NCI-H526 (cell line): ENCODE data around the gene PCCA.
"Not testable (repeated sequence)": the region's sequence is repeated elsewhere in the genome, so short reads cannot be mapped to it uniquely, and the experiment has no call there.

Experiments
- DNase-seq, 2 experiments: peaks; one replicate each; lab custom pipeline; 2025; lab: John Stamatoyannopoulos, UW

Gene PCCA

GRCh38 chr13:100361504-100361903, 272.6 kb downstream of the PCCA start:
- DNase-seq = no peak

GRCh38 chr13:100362371-100362770, 273.5 kb downstream of the PCCA start:
- no peak for DNase-seq

GRCh38 chr13:100362781-100363180, 273.9 kb downstream of the PCCA start:
- DNase-seq = no peak

GRCh38 chr13:100363285-100363711, 274.4 kb downstream of the PCCA start:
- DNase-seq = no peak

GRCh38 chr13:100363874-100364273, 275.0 kb downstream of the PCCA start:
- no peak for DNase-seq

- no peak for DNase-seq
Measured at GRCh38 chr13:100364591-100364990, 275.7 kb downstream of the PCCA start.

- DNase-seq = no peak
Measured at GRCh38 chr13:100365680-100366079, 276.8 kb downstream of the PCCA start.

GRCh38 chr13:100378533-100378932, 289.6 kb downstream of the PCCA start:
- DNase-seq = no peak

- no peak for DNase-seq
Measured at GRCh38 chr13:100381595-100382224, 292.8 kb downstream of the PCCA start.

GRCh38 chr13:100382785-100383184, 293.9 kb downstream of the PCCA start:
- no peak for DNase-seq

GRCh38 chr13:100387416-100387815, 298.5 kb downstream of the PCCA start:
- DNase-seq = no peak

GRCh38 chr13:100388150-100388549, 299.3 kb downstream of the PCCA start:
- not testable (repeated sequence) for DNase-seq

- no peak for DNase-seq
Measured at GRCh38 chr13:100388923-100389322, 300.0 kb downstream of the PCCA start.

- no peak for DNase-seq
Measured at GRCh38 chr13:100389617-100390016, 300.7 kb downstream of the PCCA start.

- DNase-seq = no peak
Measured at GRCh38 chr13:100392709-100393630, 304.1 kb downstream of the PCCA start.

GRCh38 chr13:100394005-100394695, 305.3 kb downstream of the PCCA start:
- no peak for DNase-seq

- DNase-seq = no peak
Measured at GRCh38 chr13:100395698-100396373, 306.9 kb downstream of the PCCA start.

GRCh38 chr13:100396776-100397175, 307.9 kb downstream of the PCCA start:
- DNase-seq = no peak

- no peak for DNase-seq
Measured at GRCh38 chr13:100397627-100398026, 308.7 kb downstream of the PCCA start.

GRCh38 chr13:100398360-100398759, 309.5 kb downstream of the PCCA start:
- no peak for DNase-seq

- no peak for DNase-seq
Measured at GRCh38 chr13:100399455-100399854, 310.6 kb downstream of the PCCA start.

GRCh38 chr13:100403675-100404074, 314.8 kb downstream of the PCCA start:
- no peak for DNase-seq
